Activated naive CD4-positive, alpha-beta T cell treated with Interleukin-2 at 50 U/mL for 16 hours (primary cell): ENCODE results near the gene ATP11C.
"Not testable (repeated sequence)": the region's sequence is repeated elsewhere in the genome, so short reads cannot be mapped to it uniquely, and the experiment has no call there.

Experiments
- DNase-seq: peaks from one replicate; pipeline ENCODE4 v3.0.0-alpha.2; 2020

ATP11C gene

GRCh38 chrX:139932901-139933796, at the start of gene ATP11C:
Gene ATP11C, minus strand, starts transcription at chrX:139933053. Its CDS starts 1,011 bp downstream, at chrX:139932042.
- peak; percentile 83 for DNase-seq

- DNase-seq: no peak
Measured at GRCh38 chrX:139974471-139974870, 41.6 kb upstream of the ATP11C start.

DNA sequence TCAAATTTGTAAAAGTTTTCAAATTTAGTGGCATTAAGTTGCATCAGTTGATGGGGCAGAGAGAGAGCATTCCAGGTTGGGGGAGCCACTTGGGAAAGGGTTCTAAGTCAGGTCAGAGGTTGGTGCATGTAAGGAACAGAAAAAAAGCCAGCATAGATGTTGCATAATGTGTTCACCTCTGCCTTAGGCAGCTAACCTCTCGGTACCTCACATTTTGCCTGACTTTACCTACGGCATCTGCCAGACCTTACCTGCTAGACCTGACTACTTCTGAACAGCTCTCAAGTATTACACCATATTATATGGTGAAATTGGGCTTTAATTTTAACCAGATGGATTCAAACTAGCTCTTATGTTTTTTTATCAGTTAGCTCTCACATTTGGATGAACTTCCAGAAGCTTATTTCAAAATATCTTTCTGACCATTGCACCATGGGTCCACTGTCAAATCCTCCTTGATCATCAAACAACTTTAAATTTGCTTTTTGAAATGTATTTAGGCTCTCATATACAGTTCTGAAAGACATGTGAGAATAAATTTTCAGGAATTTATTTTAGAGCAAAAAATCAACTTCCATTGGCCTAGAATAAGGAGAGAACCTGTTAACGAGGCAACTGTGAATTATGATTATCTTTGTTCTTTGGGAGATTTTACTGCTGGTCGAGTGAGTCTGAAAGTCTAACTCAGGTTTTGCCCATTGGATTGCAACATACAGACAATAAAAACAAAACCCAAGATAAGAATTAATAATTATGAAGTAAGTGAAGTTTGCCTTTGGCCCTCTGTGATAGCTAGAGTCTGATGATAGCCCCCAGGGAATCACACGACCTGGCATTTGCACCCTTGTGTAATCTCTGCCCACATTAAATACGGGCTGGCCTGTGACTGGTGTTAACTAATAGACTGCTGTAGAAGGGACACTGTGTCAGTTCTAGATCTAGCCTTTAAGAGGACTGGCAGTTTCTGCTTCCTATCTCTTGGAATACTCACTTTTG, 40.1 kb upstream of the ATP11C start:
- DNase-seq: no peak

GRCh38 chrX:139972113-139972512, 39.3 kb upstream of the ATP11C start:
- no peak for DNase-seq

- no peak for DNase-seq
Measured at GRCh38 chrX:139971394-139971749, 38.5 kb upstream of the ATP11C start.

DNA sequence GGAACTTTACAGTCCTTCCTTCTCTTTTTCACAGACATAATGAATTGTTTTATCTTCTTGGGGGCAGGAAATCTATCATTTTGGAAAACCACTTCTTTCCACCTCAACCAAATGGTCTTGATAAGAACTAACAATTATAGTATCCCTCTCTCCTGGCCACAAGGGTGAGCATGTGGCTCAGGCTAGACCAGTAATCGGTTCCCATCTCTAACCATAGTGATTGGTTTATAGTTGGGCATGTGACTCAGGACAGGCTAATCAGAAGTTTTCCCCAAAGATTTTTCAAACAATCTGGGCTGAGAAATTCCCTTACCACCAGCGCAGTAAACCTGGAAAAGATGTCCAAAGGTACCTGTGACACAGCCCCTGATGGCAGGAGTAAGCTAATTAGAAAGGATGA, 36.4 kb upstream of the ATP11C start:
- DNase-seq: no peak

- no peak for DNase-seq
Measured at GRCh38 chrX:139967750-139968149, 34.9 kb upstream of the ATP11C start.

GRCh38 chrX:139967300-139967699, 34.4 kb upstream of the ATP11C start:
- no peak for DNase-seq

GRCh38 chrX:139966159-139966558, 33.3 kb upstream of the ATP11C start:
- DNase-seq: not testable (repeated sequence)

DNA sequence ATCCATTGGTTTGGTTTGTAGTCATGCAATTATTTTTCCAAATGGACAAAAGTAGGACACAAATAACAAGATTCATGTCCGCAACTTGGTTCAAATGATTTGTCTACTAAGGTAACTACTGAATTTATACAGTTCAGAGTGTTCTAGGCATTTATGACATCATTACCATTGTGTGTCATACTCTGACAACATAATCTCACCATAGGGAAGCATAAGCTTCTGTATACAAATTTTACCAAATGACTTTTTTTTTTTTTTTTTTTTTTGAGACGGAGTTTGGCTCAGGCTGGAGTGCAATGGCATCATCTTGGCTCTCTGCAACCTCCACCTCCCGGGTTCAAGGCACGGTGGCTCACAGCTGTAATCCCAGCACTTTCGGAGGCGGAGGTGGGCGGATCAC, 32.6 kb upstream of the ATP11C start, which contains the start of gene CXorf66:
TSS of gene CXorf66 (minus strand) at position 101 of the 400 bp plus-strand sequence. CDS start at position 76, 25 bp downstream.
- no peak for DNase-seq

GRCh38 chrX:139961091-139961490, 28.2 kb upstream of the ATP11C start:
- DNase-seq: not testable (repeated sequence)

DNA sequence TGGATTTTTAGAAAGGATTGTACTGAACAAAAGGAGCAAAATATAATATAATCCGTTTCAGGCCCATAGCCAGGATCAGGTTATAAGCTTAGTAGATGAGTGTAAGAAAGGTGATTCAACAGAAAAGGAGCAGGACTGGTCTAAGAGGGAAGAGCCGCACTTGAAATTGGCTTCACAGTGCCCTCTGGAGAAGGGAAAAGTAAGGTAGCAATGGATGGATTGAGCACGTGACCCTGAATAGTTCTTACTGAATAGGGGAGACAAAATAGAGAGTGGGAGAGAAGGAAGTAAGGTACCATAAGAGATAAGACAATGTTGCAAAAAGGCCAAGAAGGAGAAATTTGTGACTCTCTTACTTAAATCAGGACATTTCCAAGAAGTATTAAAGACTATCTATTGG, 16.9 kb upstream of the ATP11C start:
- DNase-seq: no peak

- DNase-seq: no peak
Measured at GRCh38 chrX:139945075-139945474, 12.2 kb upstream of the ATP11C start.

DNA sequence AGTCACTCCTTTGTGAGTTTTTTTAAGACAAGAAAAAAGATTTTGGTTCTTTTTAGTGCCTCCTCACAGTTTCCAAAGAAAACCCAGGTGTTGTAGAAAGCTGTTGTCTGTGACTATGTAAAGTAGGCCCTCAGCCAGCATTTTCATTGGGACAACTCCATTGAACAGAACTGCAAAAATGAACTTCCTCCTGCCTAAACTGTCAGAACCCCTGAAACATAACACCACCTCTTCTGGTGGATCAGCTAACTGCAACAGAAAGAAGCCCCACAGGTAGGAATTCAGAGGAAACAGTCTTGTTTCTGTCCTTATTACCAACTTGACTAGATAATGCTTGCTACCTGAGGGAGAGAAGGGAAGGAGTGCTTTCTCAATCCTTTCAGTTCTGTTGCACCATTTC, 3.4 kb upstream of the ATP11C start:
- no peak for DNase-seq

GRCh38 chrX:139933904-139934303, 1.1 kb upstream of the ATP11C start:
- no peak for DNase-seq

DNA sequence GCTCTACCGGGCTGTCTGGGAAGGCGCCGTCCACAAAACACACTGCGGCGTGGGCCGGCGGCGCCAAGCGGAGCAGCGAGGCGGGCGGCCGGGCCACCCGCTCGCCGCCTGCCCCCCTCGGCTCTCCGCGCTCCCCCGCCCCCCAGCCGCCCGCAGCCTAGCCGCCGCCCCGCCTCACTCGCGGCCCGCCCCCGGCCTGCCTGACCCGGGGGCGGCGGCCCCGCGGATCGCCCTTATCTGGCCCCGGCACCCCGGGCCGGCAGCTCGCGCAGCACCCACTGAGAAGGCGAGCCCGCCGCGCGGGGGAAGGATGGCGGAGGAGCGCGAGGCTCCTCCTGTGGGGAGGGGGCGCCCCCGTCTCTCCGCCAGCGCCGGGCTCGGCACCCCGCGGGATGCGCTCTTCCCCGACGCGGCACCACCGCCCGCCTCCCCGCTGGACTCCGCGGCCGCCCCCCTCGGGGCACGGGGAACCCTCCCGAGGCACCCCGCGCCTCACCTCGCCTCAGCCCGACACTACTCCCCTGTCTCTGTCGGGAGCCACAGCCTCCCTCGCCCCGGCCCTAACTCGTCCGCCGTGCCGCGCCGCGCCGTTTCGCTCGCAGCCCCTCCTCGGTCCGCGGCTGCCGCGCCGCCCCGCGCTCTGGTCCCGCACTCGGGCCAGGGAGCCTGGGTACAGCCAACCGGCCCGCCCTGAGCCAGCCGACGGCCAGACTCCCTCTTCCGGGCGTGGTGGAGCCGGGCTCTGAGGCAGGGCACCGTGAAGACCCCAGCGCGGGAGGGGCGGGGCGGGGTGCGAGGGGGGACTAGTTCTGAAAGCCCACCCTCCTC, 566 bp downstream of the ATP11C start:
- peak; percentile 43 for DNase-seq

DNA sequence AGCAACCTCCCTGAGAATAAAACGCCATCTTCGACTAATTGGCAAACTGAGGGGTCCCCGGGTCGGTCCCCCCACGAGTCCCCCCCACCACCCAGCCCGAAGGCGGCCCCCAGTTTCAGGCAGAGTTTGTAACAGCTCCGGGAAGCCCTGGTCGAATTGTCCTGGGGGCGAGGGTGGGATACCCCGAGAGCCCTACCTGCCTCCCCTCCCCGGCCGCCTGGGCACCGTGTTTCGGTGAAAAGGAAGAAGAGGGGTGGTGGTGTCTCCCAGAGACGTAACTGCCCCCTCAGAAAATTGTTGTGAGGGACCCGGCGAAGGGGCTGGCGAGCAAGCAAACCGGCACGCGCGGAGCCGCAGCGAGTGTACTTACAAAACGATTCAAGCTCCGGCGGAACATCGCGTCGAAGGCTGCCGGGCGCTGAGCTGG, 1.2 kb downstream of the ATP11C start:
- DNase-seq: no peak

DNA sequence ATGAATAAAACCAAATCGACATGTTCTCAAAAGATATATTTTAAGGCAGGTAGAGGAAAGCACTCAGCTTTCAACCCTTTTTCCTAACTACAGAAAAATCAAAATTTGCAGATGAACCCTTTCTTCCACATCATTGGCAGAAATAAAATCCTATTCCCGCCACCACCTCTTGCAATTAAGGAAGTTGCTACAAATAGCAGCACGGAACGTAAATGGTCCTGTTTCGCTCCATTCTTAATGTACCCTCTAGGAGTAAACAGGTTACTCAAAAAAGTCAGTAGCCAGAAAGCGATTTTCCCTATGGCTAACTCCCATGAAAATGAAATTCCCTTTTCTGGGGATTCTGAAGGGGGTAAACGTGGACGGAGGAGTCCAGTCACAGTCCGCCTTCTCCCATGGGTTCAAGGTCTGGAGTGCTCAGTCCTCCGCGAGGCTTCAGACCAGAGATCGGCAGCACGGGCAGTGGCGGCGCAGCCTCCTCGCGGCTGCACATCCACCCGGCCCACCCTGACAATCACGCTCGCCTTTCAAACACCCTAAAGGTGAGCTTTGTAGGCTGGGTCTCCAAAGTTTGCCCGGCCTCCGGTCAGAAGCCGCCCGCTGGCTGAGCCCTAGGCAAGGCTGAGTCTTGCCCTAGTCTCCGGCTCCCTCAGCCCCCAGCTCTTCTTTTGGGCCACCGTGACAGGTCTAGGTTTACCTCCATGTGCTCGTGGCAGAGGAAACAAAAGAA, 1.8 kb downstream of the ATP11C start:
- DNase-seq: peak; percentile 19

GRCh38 chrX:139930401-139930800, 2.5 kb downstream of the ATP11C start:
- no peak for DNase-seq

GRCh38 chrX:139929876-139930275, 3.0 kb downstream of the ATP11C start:
- no peak for DNase-seq

- DNase-seq: no peak
Measured at GRCh38 chrX:139924696-139925095, 8.2 kb downstream of the ATP11C start.
